ENCODE measurements around the gene NEK9.

Gene NEK9

GRCh38 chr14:75120541-75121291 lies 6.1 kb downstream of the NEK9 start:
- in situ Hi-C loops (cut with MboI; ENCODE audit: low sequenced_read_pairs): no loop called here

- in situ Hi-C loops (cut with MboI; ENCODE audit: low sequenced_read_pairs): no loop called here
Observed at GRCh38 chr14:75119056-75119455, 7.8 kb downstream of the NEK9 start.

- in situ Hi-C loops (cut with MboI; ENCODE audit: low sequenced_read_pairs): no loop called here
Observed at GRCh38 chr14:75113932-75114539, 12.8 kb downstream of the NEK9 start.

GRCh38 chr14:75109877-75110276 lies 17.0 kb downstream of the NEK9 start:
- in situ Hi-C loops (cut with MboI; ENCODE audit: low sequenced_read_pairs): no loop called here

- in situ Hi-C loops (cut with MboI; ENCODE audit: low sequenced_read_pairs): no loop called here
Observed at GRCh38 chr14:75107186-75107585, 19.7 kb downstream of the NEK9 start.

GRCh38 chr14:75101491-75101890 lies 25.4 kb downstream of the NEK9 start:
- in situ Hi-C loops (cut with MboI; ENCODE audit: low sequenced_read_pairs): no loop called here

GRCh38 chr14:75098682-75099081 lies 28.2 kb downstream of the NEK9 start:
- in situ Hi-C loops (cut with MboI; ENCODE audit: low sequenced_read_pairs): loop anchor here (25.0 kb wide), 1 partner anchor 186 kb away; the partner anchor contains the start of gene RPS6KL1

- in situ Hi-C loops (cut with MboI; ENCODE audit: low sequenced_read_pairs): loop anchor here (25.0 kb wide), 1 partner anchor 186 kb away; the partner anchor contains the start of gene RPS6KL1
Observed at GRCh38 chr14:75098212-75098611, 28.6 kb downstream of the NEK9 start.

- in situ Hi-C loops (cut with MboI; ENCODE audit: low sequenced_read_pairs): loop anchor here (25.0 kb wide), 1 partner anchor 185 kb away; the partner anchor contains the start of gene RPS6KL1
Observed at GRCh38 chr14:75096959-75097358, 29.9 kb downstream of the NEK9 start.

- in situ Hi-C loops (cut with MboI; ENCODE audit: low sequenced_read_pairs): loop anchor here (25.0 kb wide), 1 partner anchor 183 kb away; the partner anchor contains the start of gene RPS6KL1
Observed at GRCh38 chr14:75095690-75096089, 31.2 kb downstream of the NEK9 start.

- in situ Hi-C loops (cut with MboI; ENCODE audit: low sequenced_read_pairs): loop anchor here (25.0 kb wide), 1 partner anchor 183 kb away; the partner anchor contains the start of gene RPS6KL1
Observed at GRCh38 chr14:75094896-75095295, 32.0 kb downstream of the NEK9 start.

- in situ Hi-C loops (cut with MboI; ENCODE audit: low sequenced_read_pairs): loop anchor here (25.0 kb wide), 1 partner anchor 180 kb away; the partner anchor contains the start of gene RPS6KL1
Observed at GRCh38 chr14:75092698-75093097, 34.1 kb downstream of the NEK9 start.

- in situ Hi-C loops (cut with MboI; ENCODE audit: low sequenced_read_pairs): loop anchor here (25.0 kb wide), 1 partner anchor 179 kb away; the partner anchor contains the start of gene RPS6KL1
Observed at GRCh38 chr14:75091251-75091650, 35.6 kb downstream of the NEK9 start.

GRCh38 chr14:75090353-75090752 lies 36.5 kb downstream of the NEK9 start:
- in situ Hi-C loops (cut with MboI; ENCODE audit: low sequenced_read_pairs): loop anchor here (25.0 kb wide), 1 partner anchor 178 kb away; the partner anchor contains the start of gene RPS6KL1

- in situ Hi-C loops (cut with MboI; ENCODE audit: low sequenced_read_pairs): loop anchor here (25.0 kb wide), 1 partner anchor 176 kb away; the partner anchor contains the start of gene RPS6KL1
Observed at GRCh38 chr14:75088566-75089373, 38.1 kb downstream of the NEK9 start.

- in situ Hi-C loops (cut with MboI; ENCODE audit: low sequenced_read_pairs): loop anchor here (25.0 kb wide), 1 partner anchor 176 kb away; the partner anchor contains the start of gene RPS6KL1
Observed at GRCh38 chr14:75088153-75088552, 38.7 kb downstream of the NEK9 start.

GRCh38 chr14:75084513-75084912 lies 42.3 kb downstream of the NEK9 start:
- in situ Hi-C loops (cut with MboI; ENCODE audit: low sequenced_read_pairs): loop anchor here (25.0 kb wide), 1 partner anchor 172 kb away; the partner anchor contains the start of gene RPS6KL1

GRCh38 chr14:75083271-75083670 lies 43.6 kb downstream of the NEK9 start:
- in situ Hi-C loops (cut with MboI; ENCODE audit: low sequenced_read_pairs): loop anchor here (25.0 kb wide), 1 partner anchor 171 kb away; the partner anchor contains the start of gene RPS6KL1

GRCh38 chr14:75081660-75082229 lies 45.1 kb downstream of the NEK9 start:
- in situ Hi-C loops (cut with MboI; ENCODE audit: low sequenced_read_pairs): loop anchor here (25.0 kb wide), 1 partner anchor 169 kb away; the partner anchor contains the start of gene RPS6KL1

- in situ Hi-C loops (cut with MboI; ENCODE audit: low sequenced_read_pairs): loop anchor here (25.0 kb wide), 1 partner anchor 167 kb away; the partner anchor contains the start of gene RPS6KL1
Observed at GRCh38 chr14:75079521-75079920, 47.3 kb downstream of the NEK9 start.
